Adrenal gland (tissue), 12 donors: ENCODE data around the gene SDF4. TPM values are rescaled to one million over a fixed set of nuclear protein-coding genes. Genes with fewer than 3 reads are reported as not detected.
A peak's percentile ranks its signal among the peaks of the same experiment; 100 is the strongest.

Source experiments
- DNase-seq, 7 donors: peaks; one replicate each; pipeline ENCODE4 v3.0.0-alpha.2; 2019 to 2020
- H3K27ac ChIP-seq, 5 donors: fragments of 200-600 bp; sonication (generic) in 4 of 5; 1 replicate in 3 of 5; 2 replicates in 2 of 5; pipeline versions ENCODE4 v1.5.1 to v1.8.0; 2016 to 2020; ENCODE audit warnings: mild to moderate bottlenecking in 1 of 5
- H3K27me3 ChIP-seq: fragments of 200-600 bp; 2 replicates; pipeline ENCODE4 v1.8.0; 2021
- H3K36me3 ChIP-seq, 2 donors: fragments of 200-600 bp; replicated peaks in 1 of 2; 1 replicate in 1 of 2; 2 replicates in 1 of 2; pipeline versions ENCODE4 v1.5.1 to v1.8.0; 2018 to 2022
- H3K4me1 ChIP-seq, 2 donors: fragments of 200-600 bp; replicated peaks in 1 of 2; 1 replicate in 1 of 2; 2 replicates in 1 of 2; pipeline versions ENCODE4 v1.5.1 to v1.8.0; 2018 to 2021
- H3K4me3 ChIP-seq, 4 donors: fragments of 200-600 bp; sonication (generic) in 3 of 4; one replicate each; pipeline ENCODE4 v1.5.1; 2016 to 2018
- H3K9me3 ChIP-seq, 3 donors: fragments of 200-600 bp; sonication (generic) in 1 of 3; replicated peaks in 1 of 3; 1 replicate in 2 of 3; 2 replicates in 1 of 3; pipeline versions ENCODE4 v1.5.1 to v1.8.0; 2016 to 2021
- POLR2A ChIP-seq, 2 donors: fragments of 450-650 bp; IDR thresholded peaks; one replicate each; pipeline ENCODE4 v1.6.1; 2017; ENCODE audit warnings: antibody characterized with exemption in 2 of 2, mild to moderate bottlenecking in 2 of 2, moderate library complexity in 1 of 2
- WGBS, 4 donors: extraction: QIAGEN DNeasy Blood & Tissue Kit in 2 of 4; methylation state at CpG; one replicate each; pipeline versions ENCODE4 v1.1.5 to v1.1.7; 2013 to 2017; 5-methylcytosine and 5-hydroxymethylcytosine counted together
- intact Hi-C, 2 donors: fragments of 100-400 bp; cut with DNase I; formaldehyde crosslinking; loops; one replicate each; pipeline versions ENCODE4 v1.14.1 to v1.15.0; 2022 to 2023
- polyA plus RNA-seq, 3 donors: library from polyadenylated mRNA; stranded (reverse); fragments of 200-250 nt in 2 of 3; fragments of 350-450 nt in 1 of 3; fragmentation: Illumina TruSeq in 1 of 3; extraction: RNeasy Lipid Tissue Mini Kit (QIAGEN cat#74804) in 1 of 3; gene quantifications; one replicate each; pipeline ENCODE4 v1.2.3, GENCODE V29; 2013 to 2014
- total RNA-seq, 9 donors: library from RNA; depleted of rRNA in 4 of 9; stranded (reverse); fragments of >200 nt in 4 of 9; fragments of 120-200 nt in 1 of 9; fragmentation: NEBNext Ultra II Directional in 1 of 9; extraction: Animal tissue kit (Norgen Biotek cat#: 25700) in 1 of 9; gene quantifications; one replicate each; pipeline versions ENCODE4 v1.1.0 to v1.2.4, GENCODE V29; 2013 to 2023
- TF ChIP-seq, protein P1 (sequence below), 6 experiments: fragments of 450-650 bp in 4 of 6; fragments of 200-600 bp in 2 of 6; sonication (generic) in 1 of 6; IDR thresholded peaks; 1 replicate in 5 of 6; 2 replicates in 1 of 6; pipeline versions ENCODE4 v1.5.1 to v1.8.0; 2016 to 2021; ENCODE audit warnings: antibody characterized with exemption in 6 of 6, mild to moderate bottlenecking in 2 of 6, moderate library complexity in 1 of 6
- donor health status: healthy with polysubstance abuse.
- donor health status: Bipolar disorder and iron deficiency.
- donor health status: DM: yes; HTN: yes; CAD: no.
- donor health status: DM: no; HTN: no; CAD: no.
- donor health status: DM: no; HTN: no; CAD: no.
- donor health status: DM: yes; HTN: yes; CAD: no.

The SDF4 gene
- total and polyA plus RNA-seq, 12 donors: 49.4 to 221 (median 142) TPM

DNA sequence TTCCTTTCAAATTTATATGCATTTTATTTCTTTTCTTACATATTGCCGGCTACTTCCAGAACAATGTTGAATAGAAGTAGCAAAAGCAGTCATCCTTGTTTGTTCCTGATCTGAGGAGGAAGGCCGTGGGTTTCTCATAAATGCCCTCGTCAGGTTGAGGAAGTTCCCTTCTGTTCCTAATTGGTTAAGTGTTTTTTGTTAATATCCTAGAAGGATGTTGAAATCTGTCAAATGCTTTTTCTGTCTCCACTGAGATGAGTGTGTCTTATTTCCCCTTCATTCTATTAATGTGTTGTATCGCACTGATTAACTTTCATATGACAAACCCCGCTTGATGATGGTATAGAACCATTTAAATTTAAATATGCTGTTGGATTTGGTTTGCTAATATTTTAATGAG, 42.7 kb downstream of the SDF4 start:
- no peaks in the 10 kb centered on the region for H3K4me1 ChIP-seq
- H3K4me3 ChIP-seq: no peak overlapping the region
- no peak for TF ChIP-seq POLR2A (IDR thresholded peaks at IDR 0.05)
- TF ChIP-seq, protein P1, sequence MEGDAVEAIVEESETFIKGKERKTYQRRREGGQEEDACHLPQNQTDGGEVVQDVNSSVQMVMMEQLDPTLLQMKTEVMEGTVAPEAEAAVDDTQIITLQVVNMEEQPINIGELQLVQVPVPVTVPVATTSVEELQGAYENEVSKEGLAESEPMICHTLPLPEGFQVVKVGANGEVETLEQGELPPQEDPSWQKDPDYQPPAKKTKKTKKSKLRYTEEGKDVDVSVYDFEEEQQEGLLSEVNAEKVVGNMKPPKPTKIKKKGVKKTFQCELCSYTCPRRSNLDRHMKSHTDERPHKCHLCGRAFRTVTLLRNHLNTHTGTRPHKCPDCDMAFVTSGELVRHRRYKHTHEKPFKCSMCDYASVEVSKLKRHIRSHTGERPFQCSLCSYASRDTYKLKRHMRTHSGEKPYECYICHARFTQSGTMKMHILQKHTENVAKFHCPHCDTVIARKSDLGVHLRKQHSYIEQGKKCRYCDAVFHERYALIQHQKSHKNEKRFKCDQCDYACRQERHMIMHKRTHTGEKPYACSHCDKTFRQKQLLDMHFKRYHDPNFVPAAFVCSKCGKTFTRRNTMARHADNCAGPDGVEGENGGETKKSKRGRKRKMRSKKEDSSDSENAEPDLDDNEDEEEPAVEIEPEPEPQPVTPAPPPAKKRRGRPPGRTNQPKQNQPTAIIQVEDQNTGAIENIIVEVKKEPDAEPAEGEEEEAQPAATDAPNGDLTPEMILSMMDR (IDR thresholded peaks at IDR 0.05): no peak
- no peak for DNase-seq
- H3K9me3 ChIP-seq: peaks cover 0 to under 1% (median 0%) of the 10 kb centered on the region in 3 donors
- 52 to 70% (median 67%) methylated on average over 5 of the region's 5 CpGs for WGBS, 4 donors
- no peaks in the 10 kb centered on the region for H3K27me3 ChIP-seq
- H3K27ac ChIP-seq: no peak overlapping the region
- intact Hi-C loops: no loop called here
- no peaks in the 10 kb centered on the region for H3K36me3 ChIP-seq

DNA sequence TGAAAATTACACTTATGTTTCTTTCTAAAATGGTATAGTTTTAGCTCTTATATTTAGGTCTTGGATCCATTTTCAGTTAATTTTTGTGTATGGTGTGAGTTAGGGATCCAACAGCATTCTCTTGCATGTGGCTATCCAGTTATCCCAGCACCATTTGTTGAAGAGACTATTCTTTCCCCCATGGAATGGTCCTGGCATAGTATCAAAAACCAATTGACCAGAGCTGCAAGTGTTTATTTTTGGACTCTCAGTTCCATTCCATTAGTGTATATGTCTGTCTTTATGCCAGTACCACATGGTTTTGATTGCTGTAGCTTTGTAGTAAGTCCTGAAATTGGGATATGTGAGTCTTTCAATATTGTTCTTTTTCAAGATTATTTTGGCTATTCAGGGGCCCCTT, 43.9 kb downstream of the SDF4 start:
- Histone ChIP-seq H3K36me3 (no peaks in the 10 kb centered on the region), H3K4me1 (no peaks in the 10 kb centered on the region), H3K4me3 (no peak overlapping the region), H3K9me3 (no peaks in the 10 kb centered on the region), H3K27ac (no peak overlapping the region), H3K27me3 (peaks cover 7% of the 10 kb centered on the region)
- TF ChIP-seq POLR2A (IDR thresholded peaks at IDR 0.05): no peak
- TF ChIP-seq, protein P1 (IDR thresholded peaks at IDR 0.05): no peak
- intact Hi-C loops: no loop called here
- DNase-seq: no peak

DNA sequence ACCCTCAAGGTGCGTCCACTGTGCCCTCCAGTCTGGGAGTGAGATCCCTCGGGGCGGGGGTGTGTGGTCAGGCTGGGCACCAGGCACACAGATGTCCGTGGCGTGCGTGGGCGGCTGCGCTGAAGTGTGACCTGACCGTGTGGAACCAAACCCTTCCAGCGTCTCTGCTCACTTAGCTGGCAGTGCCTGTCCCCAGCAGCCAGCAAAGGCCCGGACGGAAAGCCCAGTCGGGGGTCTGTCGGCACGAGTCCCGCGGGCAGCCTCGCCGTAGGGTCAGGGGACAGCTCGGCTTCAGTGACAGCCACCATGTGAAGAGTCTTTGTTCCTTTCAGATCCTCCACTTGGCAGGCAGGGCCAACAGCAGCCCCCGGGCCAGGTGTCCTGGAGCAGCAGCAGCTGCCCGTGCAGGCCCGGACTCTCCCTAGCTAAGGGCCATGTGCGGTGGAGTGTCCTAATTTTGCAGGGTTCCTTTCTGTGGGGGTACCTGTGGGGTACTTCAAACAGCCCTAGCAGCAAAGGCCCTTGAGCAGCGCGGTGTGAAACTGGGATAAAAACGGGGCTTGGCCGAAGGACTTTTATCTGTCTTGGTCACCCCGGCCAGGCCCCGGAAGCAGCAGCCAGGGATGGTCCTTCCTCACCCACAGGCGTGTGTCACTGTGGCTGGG, 46.6 kb downstream of the SDF4 start:
- intact Hi-C loops: no loop called here
- WGBS, 4 donors: 86 to 89% (median 87%) methylated on average over 13 to 31 of the region's 31 CpGs
- Histone ChIP-seq H3K36me3 (no peaks in the 10 kb centered on the region), H3K27me3 (peaks cover 11% of the 10 kb centered on the region), H3K4me1 (no peaks in the 10 kb centered on the region), H3K9me3 (no peaks in the 10 kb centered on the region), H3K27ac (no peak overlapping the region), H3K4me3 (no peak overlapping the region)
- peak in 1 of 7 donors; percentile 5 for DNase-seq
- TF ChIP-seq, protein P1 (IDR thresholded peaks at IDR 0.05): no peak
- no peak for TF ChIP-seq POLR2A (IDR thresholded peaks at IDR 0.05)

DNA sequence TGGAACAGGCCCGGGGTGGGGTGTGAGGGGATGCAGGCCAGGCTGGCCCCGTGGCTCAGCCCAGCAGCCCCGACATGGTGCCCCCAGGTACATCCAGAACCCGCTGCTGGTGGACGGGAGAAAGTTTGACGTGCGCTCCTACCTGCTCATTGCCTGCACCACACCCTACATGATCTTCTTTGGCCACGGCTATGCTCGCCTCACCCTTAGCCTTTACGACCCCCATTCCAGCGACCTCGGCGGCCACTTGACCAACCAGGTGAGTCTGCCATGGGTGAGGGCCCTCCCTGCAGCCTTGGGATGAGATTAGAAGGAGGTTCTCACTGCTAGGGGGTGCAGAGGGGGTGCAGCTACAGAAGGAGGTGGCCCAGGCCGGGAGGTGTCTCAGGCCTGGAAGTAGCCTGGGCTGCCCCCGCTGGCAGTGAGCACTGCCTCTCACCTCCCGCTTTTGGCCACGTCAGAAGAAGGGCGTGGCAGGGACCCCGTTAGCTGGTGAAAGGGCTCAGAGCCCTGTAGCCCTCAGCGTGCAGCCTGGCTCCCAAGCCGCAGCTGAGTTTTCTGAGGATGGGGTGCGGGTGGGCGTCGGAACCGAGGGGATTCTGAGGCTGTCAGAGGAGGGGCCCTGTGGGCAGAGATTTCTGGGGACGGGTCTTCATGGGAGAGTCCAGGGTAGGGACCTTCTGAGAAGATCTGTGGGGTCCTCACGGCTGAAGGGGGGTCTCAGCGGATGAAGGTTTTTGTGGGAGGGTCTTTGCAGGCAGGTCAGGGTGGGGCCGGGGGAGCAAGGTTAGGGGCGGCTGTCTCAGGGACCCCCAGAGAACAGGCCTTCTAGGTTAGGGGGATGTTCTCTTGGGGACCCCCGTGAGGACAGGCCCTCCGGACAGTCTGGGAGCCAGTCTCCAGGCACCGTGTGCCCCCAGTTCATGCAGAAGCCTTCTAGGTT, 47.7 kb downstream of the SDF4 start:
- H3K27ac ChIP-seq: no peak overlapping the region
- peak in 1 of 7 donors; percentile 3 for DNase-seq
- H3K9me3 ChIP-seq: no peaks in the 10 kb centered on the region
- intact Hi-C loops: no loop called here
- peaks cover 16% of the 10 kb centered on the region for H3K27me3 ChIP-seq
- TF ChIP-seq, protein P1 (IDR thresholded peaks at IDR 0.05): no peak
- TF ChIP-seq POLR2A (IDR thresholded peaks at IDR 0.05): no peak
- 71 to 86% (median 81%) methylated on average over 14 to 32 of the region's 33 CpGs for WGBS, 4 donors
- no peak overlapping the region for H3K4me3 ChIP-seq
- no peaks in the 10 kb centered on the region for H3K4me1 ChIP-seq
- no peaks in the 10 kb centered on the region for H3K36me3 ChIP-seq
